Sigmoid colon (tissue), 7 donors: ENCODE measurements around the gene CEACAM1. TPM values are rescaled to one million over a fixed set of nuclear protein-coding genes. Genes with fewer than 3 reads are reported as not detected.

Source experiments
- DNase-seq: peaks from one replicate; pipeline ENCODE4 v3.0.0-alpha.2; 2019
- H3K27ac ChIP-seq, 4 donors: fragments of 200-600 bp; sonication (generic); one replicate each; pipeline ENCODE4 v1.5.1; 2016 to 2019; ENCODE audit warnings: mild to moderate bottlenecking in 1 of 4
- H3K27me3 ChIP-seq, 3 donors: fragments of 200-600 bp; sonication (generic); one replicate each; pipeline ENCODE4 v1.5.1; 2019; ENCODE audit warnings: mild to moderate bottlenecking in 1 of 3
- H3K36me3 ChIP-seq, 4 donors: fragments of 200-600 bp; sonication (generic); one replicate each; pipeline ENCODE4 v1.5.1; 2016 to 2019
- H3K4me1 ChIP-seq, 4 donors: fragments of 200-600 bp; sonication (generic); one replicate each; pipeline ENCODE4 v1.5.1; 2017 to 2019
- H3K4me3 ChIP-seq, 4 donors: fragments of 200-600 bp; sonication (generic); one replicate each; pipeline ENCODE4 v1.5.1; 2017 to 2019; ENCODE audit warnings: mild to moderate bottlenecking in 2 of 4, moderate library complexity in 1 of 4
- H3K9me3 ChIP-seq, 4 donors: fragments of 200-600 bp in 3 of 4; sonication (generic) in 3 of 4; one replicate each; pipeline versions ENCODE4 v1.5.1 to v1.6.1; 2013 to 2019
- EP300 ChIP-seq, 4 donors: sonication (generic); formaldehyde crosslinking; IDR thresholded peaks; one replicate each; pipeline ENCODE4 v1.6.1; 2017; ENCODE audit warnings: antibody characterized with exemption in 4 of 4
- POLR2A ChIP-seq, 2 donors: fragments of 450-650 bp; IDR thresholded peaks; one replicate each; pipeline ENCODE4 v1.6.1; 2016; ENCODE audit warnings: antibody characterized with exemption in 2 of 2, mild to moderate bottlenecking in 2 of 2, moderate library complexity in 2 of 2
- POLR2AphosphoS5 ChIP-seq, 4 donors: sonication (generic); formaldehyde crosslinking; IDR thresholded peaks; one replicate each; pipeline ENCODE4 v1.6.1; 2017; ENCODE audit warnings: antibody characterized with exemption in 4 of 4
- WGBS, 2 donors: extraction: QIAGEN DNeasy Blood & Tissue Kit; methylation state at CpG; one replicate each; pipeline ENCODE4 v1.1.7; 2013; 5-methylcytosine and 5-hydroxymethylcytosine counted together
- intact Hi-C: fragments of 100-400 bp; cut with DNase I; formaldehyde crosslinking; loops from one replicate; pipeline ENCODE4 v1.15.1; 2023
- polyA plus RNA-seq, 3 donors: library from polyadenylated mRNA; stranded (reverse); fragments of 200-250 nt; gene quantifications; one replicate each; pipeline ENCODE4 v1.2.3, GENCODE V29; 2013
- total RNA-seq, 4 donors: library from RNA; depleted of rRNA; stranded (reverse); fragments of >200 nt; gene quantifications; one replicate each; pipeline ENCODE4 v1.1.0, GENCODE V29; 2016
- TF ChIP-seq, protein P1 (sequence below), 4 experiments: fragments of 450-650 bp in 3 of 4; fragments of 200-600 bp in 1 of 4; IDR thresholded peaks; one replicate each; pipeline ENCODE4 v1.5.1; 2016 to 2019; ENCODE audit warnings: antibody characterized with exemption in 4 of 4, mild to moderate bottlenecking in 3 of 4, moderate library complexity in 2 of 4
- donor health status: healthy with polysubstance abuse.
- donor health status: Bipolar disorder and iron deficiency.
- donor health status: healthy.

The CEACAM1 gene
- total RNA-seq = 1 to 10 TPM in 1 of 4 donors, under 1 TPM in 3; 0.55 to 2.4 (median 0.69) TPM
- 100 to 1,000 TPM in 2 of 3 donors, 10 to 100 TPM in 1; 51.1 to 444 (median 148) TPM for polyA plus RNA-seq

DNA sequence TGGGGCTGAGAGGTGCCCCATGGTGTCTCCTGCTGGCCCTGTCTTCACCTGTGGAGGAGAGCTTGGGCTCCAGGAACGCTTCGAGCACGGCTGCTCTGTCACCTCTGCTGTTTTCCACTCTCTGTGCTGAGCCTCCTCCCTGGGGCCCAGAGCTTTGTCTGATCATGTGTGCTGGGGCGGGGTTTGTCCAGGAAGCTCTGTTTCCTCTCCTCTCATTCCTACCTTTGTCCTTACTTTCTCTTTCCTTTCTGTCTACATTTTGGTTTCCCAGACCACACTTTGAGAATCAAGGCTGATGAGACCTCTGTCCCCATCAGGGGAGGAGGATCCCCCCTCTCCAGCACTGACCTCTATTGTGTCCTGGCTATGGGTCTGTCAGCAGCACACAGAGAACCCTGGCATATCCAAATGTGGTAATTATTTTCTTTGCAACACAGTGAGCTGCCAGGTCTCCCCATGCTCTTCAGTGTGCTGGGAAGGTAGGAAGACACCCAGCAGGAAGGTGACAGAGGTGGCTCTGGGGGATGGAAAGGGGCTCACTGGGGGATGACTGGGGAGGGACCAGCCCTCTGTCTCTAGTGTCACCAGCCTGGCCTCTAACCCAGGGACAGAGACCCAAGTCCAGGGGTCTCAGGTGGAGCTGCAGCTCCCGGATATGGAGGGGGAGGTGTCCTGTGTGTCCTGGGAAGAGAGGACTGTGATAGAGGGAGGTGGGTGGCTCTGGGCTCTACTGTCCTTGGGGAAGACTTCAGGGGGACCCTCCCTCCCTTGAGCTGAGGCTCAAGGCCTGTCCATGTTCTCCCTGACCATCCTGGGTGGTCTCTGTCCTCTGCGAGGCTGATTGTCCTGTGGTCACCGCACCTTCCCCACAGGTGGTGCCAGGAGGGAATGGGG is at the start of gene CEACAM1:
Gene CEACAM1 (minus strand): TSS at position 128 of the 894 bp plus-strand sequence. CDS start 107 bp downstream, at position 21.
- no peak within 1 kb of the TSS for H3K4me3 ChIP-seq
- H3K27ac ChIP-seq = peak within 1 kb of the TSS in 2 of 4 donors; percentile 29 to 42
- intact Hi-C loops = loop anchor here (1.0 kb wide), 1 partner anchor 79 kb away; no protein-coding TSS in a partner anchor
- 24 to 37% methylated on average over 7 of the region's 7 CpGs for WGBS, 2 donors
- H3K36me3 ChIP-seq = no peaks in the 10 kb centered on the region
- H3K9me3 ChIP-seq = no peaks in the 10 kb centered on the region
- DNase-seq = no peak
- no peaks in the 10 kb centered on the region for H3K27me3 ChIP-seq
- peaks cover 0 to 4% (median 0%) of the 10 kb centered on the region in 4 donors for H3K4me1 ChIP-seq
- TF ChIP-seq, protein P1, sequence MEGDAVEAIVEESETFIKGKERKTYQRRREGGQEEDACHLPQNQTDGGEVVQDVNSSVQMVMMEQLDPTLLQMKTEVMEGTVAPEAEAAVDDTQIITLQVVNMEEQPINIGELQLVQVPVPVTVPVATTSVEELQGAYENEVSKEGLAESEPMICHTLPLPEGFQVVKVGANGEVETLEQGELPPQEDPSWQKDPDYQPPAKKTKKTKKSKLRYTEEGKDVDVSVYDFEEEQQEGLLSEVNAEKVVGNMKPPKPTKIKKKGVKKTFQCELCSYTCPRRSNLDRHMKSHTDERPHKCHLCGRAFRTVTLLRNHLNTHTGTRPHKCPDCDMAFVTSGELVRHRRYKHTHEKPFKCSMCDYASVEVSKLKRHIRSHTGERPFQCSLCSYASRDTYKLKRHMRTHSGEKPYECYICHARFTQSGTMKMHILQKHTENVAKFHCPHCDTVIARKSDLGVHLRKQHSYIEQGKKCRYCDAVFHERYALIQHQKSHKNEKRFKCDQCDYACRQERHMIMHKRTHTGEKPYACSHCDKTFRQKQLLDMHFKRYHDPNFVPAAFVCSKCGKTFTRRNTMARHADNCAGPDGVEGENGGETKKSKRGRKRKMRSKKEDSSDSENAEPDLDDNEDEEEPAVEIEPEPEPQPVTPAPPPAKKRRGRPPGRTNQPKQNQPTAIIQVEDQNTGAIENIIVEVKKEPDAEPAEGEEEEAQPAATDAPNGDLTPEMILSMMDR (IDR thresholded peaks at IDR 0.05) = no peak
- TF ChIP-seq EP300 (IDR thresholded peaks at IDR 0.05) = no peak
- no peak for TF ChIP-seq POLR2AphosphoS5 (IDR thresholded peaks at IDR 0.05)
- TF ChIP-seq POLR2A (IDR thresholded peaks at IDR 0.05) = peak in 1 of 2 donors; percentile 43

DNA sequence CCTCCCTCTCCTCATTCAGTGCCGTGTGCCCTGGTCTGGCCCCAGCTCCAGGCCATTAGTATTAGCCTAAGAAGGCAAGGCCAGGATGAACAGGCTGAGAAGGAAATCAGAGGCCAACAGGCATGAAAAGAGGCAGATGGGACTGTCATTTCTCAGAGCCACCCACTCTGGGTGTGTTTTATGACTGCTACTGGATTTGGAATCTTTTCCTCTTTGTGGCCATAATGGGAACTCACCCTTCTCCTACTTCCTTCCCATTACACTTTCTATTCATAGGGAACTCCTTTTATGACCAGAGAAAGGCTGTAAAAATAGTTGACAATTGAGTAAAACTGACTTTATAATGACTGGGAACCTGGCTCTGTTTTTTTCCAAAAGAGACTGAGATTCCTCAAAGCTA is 48.7 kb upstream of the CEACAM1 start:
- no peaks in the 10 kb centered on the region for H3K4me1 ChIP-seq
- no peak overlapping the region for H3K27ac ChIP-seq
- no peaks in the 10 kb centered on the region for H3K36me3 ChIP-seq
- no peak for TF ChIP-seq POLR2AphosphoS5 (IDR thresholded peaks at IDR 0.05)
- TF ChIP-seq POLR2A (IDR thresholded peaks at IDR 0.05) = no peak
- peaks cover 0 to 2% (median 0%) of the 10 kb centered on the region in 3 donors for H3K27me3 ChIP-seq
- no peak overlapping the region for H3K4me3 ChIP-seq
- H3K9me3 ChIP-seq = no peaks in the 10 kb centered on the region
- intact Hi-C loops = no loop called here
- 11 to 70% methylated on average over 1 of the region's 1 CpG for WGBS, 2 donors
- DNase-seq = no peak

DNA sequence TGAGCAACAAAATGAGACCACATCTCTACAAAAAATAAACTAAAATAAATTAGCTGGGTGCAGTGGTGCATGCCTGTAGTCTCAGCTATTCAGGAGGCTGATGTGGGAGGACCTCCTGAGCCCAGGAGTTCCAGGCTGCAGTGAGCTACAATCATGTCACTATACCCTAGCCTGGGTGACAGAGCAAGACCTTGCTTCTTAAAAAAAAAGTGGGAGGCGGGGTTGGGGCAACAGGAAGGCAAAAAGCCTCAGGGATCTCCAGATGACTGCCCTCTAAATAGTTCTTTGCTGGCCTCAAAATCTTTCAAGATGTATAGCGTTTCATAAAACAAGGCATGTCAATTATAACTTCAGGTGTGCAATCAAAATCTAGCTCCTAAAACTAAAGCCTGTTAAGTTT is 48.0 kb upstream of the CEACAM1 start:
- Histone ChIP-seq H3K4me3 (no peak overlapping the region), H3K36me3 (no peaks in the 10 kb centered on the region), H3K4me1 (no peaks in the 10 kb centered on the region), H3K9me3 (no peaks in the 10 kb centered on the region), H3K27ac (no peak overlapping the region), H3K27me3 (peaks cover 0 to 2% (median 0%) of the 10 kb centered on the region in 3 donors)
- no peak for DNase-seq
- intact Hi-C loops = no loop called here
- TF ChIP-seq POLR2AphosphoS5 (IDR thresholded peaks at IDR 0.05) = no peak
- TF ChIP-seq POLR2A (IDR thresholded peaks at IDR 0.05) = no peak
- no peak for TF ChIP-seq EP300 (IDR thresholded peaks at IDR 0.05)
- TF ChIP-seq, protein P1 (IDR thresholded peaks at IDR 0.05) = no peak
- WGBS, 2 donors = 35 to 49% methylated on average over 2 of the region's 2 CpGs

DNA sequence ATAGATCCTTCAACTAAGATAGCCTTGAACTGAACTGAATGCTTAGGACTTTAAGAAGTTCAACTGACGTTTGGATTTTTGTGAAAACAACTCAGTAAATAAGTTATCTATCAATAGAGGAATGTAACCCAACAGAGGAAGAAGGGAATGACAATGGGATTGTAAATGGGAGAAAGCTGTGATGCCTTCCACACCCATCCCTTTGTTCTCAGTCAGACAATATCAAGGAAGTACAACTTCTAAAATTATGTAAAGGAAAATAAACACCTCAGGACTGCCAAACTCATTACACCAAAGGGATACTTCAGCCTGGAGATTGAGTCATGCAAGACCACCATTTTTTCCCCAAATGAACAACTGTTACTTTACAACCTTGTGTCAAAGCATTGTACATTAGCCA is 45.4 kb upstream of the CEACAM1 start:
- intact Hi-C loops = no loop called here
- TF ChIP-seq POLR2AphosphoS5 (IDR thresholded peaks at IDR 0.05) = no peak
- TF ChIP-seq EP300 (IDR thresholded peaks at IDR 0.05) = no peak
- Histone ChIP-seq H3K4me1 (no peaks in the 10 kb centered on the region), H3K36me3 (no peaks in the 10 kb centered on the region), H3K27ac (no peak overlapping the region), H3K27me3 (peaks cover 0 to 2% (median 0%) of the 10 kb centered on the region in 3 donors), H3K4me3 (no peak overlapping the region), H3K9me3 (no peaks in the 10 kb centered on the region)
- WGBS, 2 donors = 17 to 60% methylated on average over 1 of the region's 1 CpG
- no peak for DNase-seq

DNA sequence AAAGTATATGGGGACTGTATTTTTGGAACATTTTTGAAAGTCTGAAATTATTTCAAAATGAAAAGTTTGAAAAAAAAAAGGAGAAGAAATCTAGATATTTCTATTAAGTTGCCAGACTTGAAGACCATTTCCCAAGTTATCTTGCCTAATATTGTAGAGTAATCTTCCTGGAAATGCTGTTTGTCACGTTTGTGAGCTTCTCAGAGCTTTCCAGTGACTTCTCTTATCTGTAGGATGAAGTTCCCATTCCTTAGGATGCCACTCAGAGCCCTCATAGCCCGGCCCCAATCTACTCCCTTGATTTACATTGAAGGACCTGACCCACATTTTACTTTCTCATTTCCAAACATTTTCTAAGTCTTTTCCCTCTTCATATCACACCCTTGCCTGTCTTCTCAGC is 42.8 kb upstream of the CEACAM1 start:
- Histone ChIP-seq H3K4me1 (peaks cover 0 to 5% (median 0%) of the 10 kb centered on the region in 4 donors), H3K4me3 (no peak overlapping the region), H3K27me3 (no peaks in the 10 kb centered on the region), H3K9me3 (no peaks in the 10 kb centered on the region), H3K27ac (no peak overlapping the region), H3K36me3 (no peaks in the 10 kb centered on the region)
- intact Hi-C loops = no loop called here
- no peak for TF ChIP-seq POLR2AphosphoS5 (IDR thresholded peaks at IDR 0.05)
- no peak for TF ChIP-seq POLR2A (IDR thresholded peaks at IDR 0.05)
- TF ChIP-seq EP300 (IDR thresholded peaks at IDR 0.05) = no peak
- TF ChIP-seq, protein P1 (IDR thresholded peaks at IDR 0.05) = no peak
- no peak for DNase-seq
- WGBS, 2 donors = 69 to 82% methylated on average over 2 of the region's 2 CpGs
